ENCODE measurements around the gene CLCN6.
"Not testable (repeated sequence)": the region's sequence is repeated elsewhere in the genome, so short reads cannot be mapped to it uniquely, and the experiment has no call there.

DNA sequence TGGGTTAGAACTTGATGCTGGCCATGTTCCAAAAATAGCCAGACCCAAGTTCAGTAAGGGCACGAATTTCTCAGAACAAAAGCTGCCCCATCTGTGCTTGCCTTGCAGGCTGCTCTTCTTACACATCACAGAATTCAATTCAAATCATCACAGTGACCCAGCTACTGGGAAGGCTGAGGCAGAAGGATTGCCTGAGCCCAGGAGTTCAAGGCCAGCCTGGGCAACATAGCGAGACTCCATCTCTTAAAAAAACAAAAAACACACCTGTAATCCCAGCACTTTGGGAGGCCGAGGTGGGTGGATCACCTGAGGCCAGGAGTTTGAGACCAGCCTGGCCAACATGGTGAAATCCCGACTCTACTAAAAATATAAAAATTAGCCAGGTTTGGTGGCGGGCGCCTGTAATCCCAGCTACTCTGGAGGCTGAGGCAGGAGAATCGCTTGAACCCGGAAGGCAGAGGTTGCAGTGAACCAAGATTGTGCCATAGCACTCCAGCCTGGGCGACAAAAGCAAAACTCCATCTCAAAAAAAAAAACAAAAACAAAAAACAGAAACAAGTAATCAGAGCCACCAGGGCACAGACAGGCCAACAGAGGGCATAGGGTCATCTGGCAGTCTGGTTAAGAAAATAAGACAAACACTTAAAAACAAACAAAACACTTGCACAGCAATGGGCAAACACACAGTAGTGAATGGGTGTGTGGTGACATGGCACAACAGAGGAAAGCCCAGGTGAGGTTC is 1.9 kb upstream of the CLCN6 start:
- not testable (repeated sequence) for TF ChIP-seq BHLHE40 (IDR thresholded peaks at IDR 0.05; ENCODE audit: low read depth, low read length); CHD4 (IDR thresholded peaks at IDR 0.05; ENCODE audit: borderline replicate concordance); JUN (IDR thresholded peaks at IDR 0.05); ZNF302 (CRISPR knock-in tag; IDR thresholded peaks at IDR 0.05); CHD2 (IDR thresholded peaks at IDR 0.05; ENCODE audit: low read length, partially characterized antibody); POLR2A (IDR thresholded peaks at IDR 0.05; ENCODE audit: low read length); RNF2 (IDR thresholded peaks at IDR 0.05; ENCODE audit: borderline replicate concordance, low read depth); SMC3 (IDR thresholded peaks at IDR 0.05); TP53 (CRISPR knock-in tag; IDR thresholded peaks at IDR 0.05); RCOR1 (IDR thresholded peaks at IDR 0.05; ENCODE audit: low read depth, low read length)
- TF ChIP-seq, protein P1, sequence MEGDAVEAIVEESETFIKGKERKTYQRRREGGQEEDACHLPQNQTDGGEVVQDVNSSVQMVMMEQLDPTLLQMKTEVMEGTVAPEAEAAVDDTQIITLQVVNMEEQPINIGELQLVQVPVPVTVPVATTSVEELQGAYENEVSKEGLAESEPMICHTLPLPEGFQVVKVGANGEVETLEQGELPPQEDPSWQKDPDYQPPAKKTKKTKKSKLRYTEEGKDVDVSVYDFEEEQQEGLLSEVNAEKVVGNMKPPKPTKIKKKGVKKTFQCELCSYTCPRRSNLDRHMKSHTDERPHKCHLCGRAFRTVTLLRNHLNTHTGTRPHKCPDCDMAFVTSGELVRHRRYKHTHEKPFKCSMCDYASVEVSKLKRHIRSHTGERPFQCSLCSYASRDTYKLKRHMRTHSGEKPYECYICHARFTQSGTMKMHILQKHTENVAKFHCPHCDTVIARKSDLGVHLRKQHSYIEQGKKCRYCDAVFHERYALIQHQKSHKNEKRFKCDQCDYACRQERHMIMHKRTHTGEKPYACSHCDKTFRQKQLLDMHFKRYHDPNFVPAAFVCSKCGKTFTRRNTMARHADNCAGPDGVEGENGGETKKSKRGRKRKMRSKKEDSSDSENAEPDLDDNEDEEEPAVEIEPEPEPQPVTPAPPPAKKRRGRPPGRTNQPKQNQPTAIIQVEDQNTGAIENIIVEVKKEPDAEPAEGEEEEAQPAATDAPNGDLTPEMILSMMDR (IDR thresholded peaks at IDR 0.05): not testable (repeated sequence)

Data from A549 (cell line).